Neural progenitor cell (in vitro differentiated cells): ENCODE results near the gene ZNF280C.

ENCODE experiments used
- EZH2 ChIP-seq: fragments of 200-600 bp; sonication (generic); IDR thresholded peaks from 2 replicates; pipeline ENCODE4 v1.6.1; 2017; ENCODE audit warnings: antibody characterized with exemption, mild to moderate bottlenecking, moderate library complexity
- TF ChIP-seq, protein P1 (sequence below): fragments of 200-600 bp; sonication (generic); IDR thresholded peaks from 2 replicates; pipeline ENCODE4 v1.5.1; 2017; ENCODE audit warnings: antibody characterized with exemption, mild to moderate bottlenecking

DNA sequence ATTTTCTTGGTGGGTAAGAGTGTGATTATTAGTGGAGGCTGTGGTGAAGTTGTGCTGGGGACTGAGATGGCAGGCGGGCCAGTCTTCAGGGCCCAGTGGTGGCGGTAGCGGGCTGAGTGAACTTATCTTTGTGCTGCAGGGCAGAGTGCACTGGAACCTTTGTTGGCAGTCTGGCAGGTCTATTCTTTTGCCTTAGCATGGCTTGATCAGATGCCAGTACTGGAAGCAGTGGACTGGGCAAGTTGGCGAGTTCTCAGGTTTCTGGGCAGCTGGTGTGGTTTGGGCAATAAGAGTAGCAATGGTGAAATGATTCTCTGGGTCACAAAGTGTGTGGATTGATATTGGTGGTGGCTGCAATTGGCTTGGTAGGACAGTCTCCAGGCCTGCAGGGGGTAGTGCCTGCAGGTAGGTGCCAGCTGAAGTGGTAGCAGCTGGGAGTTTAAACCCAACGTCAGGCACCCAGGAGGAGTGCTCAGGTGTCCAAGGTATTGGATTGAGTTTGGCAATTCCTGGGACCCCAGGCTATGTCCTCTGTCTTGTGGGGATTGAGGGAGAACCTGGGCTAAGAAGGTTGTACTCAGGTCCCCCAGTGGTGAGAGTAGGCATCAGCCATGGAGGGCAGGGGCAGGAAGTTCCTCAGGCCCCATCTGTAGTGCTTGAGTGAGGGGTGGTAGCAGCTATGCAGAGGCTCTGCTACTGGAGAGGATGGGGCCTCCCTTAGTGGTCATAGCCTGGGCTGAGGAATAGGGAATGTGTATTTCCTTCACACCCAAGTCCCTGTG lies 36.1 kb upstream of the ZNF280C start:
- TF ChIP-seq, protein P1, sequence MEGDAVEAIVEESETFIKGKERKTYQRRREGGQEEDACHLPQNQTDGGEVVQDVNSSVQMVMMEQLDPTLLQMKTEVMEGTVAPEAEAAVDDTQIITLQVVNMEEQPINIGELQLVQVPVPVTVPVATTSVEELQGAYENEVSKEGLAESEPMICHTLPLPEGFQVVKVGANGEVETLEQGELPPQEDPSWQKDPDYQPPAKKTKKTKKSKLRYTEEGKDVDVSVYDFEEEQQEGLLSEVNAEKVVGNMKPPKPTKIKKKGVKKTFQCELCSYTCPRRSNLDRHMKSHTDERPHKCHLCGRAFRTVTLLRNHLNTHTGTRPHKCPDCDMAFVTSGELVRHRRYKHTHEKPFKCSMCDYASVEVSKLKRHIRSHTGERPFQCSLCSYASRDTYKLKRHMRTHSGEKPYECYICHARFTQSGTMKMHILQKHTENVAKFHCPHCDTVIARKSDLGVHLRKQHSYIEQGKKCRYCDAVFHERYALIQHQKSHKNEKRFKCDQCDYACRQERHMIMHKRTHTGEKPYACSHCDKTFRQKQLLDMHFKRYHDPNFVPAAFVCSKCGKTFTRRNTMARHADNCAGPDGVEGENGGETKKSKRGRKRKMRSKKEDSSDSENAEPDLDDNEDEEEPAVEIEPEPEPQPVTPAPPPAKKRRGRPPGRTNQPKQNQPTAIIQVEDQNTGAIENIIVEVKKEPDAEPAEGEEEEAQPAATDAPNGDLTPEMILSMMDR = no peak
- TF ChIP-seq EZH2 = no peak
